A673 (cell line): ENCODE measurements around the gene SULT2B1. TPM values are rescaled to one million over a fixed set of nuclear protein-coding genes. Genes with fewer than 3 reads are reported as not detected.

Experiments
- BruUV-seq: library from RNA; stranded (reverse); fragments of 400-500 nt; replicated peaks from 2 replicates; lab custom pipeline; 2021; lab: Mats Ljungman, UMichigan
- CTCF ChIA-PET: fragments of 300-600 bp; sonication (Branson Sonifier 250); formaldehyde crosslinking; loops from one replicate; lab custom pipeline; 2022; ENCODE audit warnings: antibody characterized with exemption; lab: Charles Lee
- POLR2A ChIA-PET: fragments of 300-600 bp; sonication (Branson Sonifier 250); formaldehyde crosslinking; loops from one replicate; lab custom pipeline; 2022; ENCODE audit warnings: antibody characterized with exemption; ENCODE audit not compliant: low non-redundant PET; lab: Charles Lee
- DNase-seq: peaks from one replicate; pipeline ENCODE4 v3.0.0-alpha.2; 2015; ENCODE audit warnings: low spot score
- H3K27ac ChIP-seq: fragments of 200-600 bp; sonication (generic); 2 replicates; pipeline ENCODE4 v1.5.1; 2016; ENCODE audit warnings: mixed run types, low read depth, mild to moderate bottlenecking, mixed read lengths, antibody characterized with exemption, low read length; ENCODE audit not compliant: poor library complexity, severe bottlenecking
- H3K27me3 ChIP-seq: fragments of 200-600 bp; sonication (generic); replicated peaks from 2 replicates; pipeline ENCODE4 v1.6.1; 2017; ENCODE audit warnings: mixed run types, low read depth, mild to moderate bottlenecking, mixed read lengths, antibody characterized with exemption, low read length; ENCODE audit not compliant: insufficient read depth, poor library complexity
- H3K36me3 ChIP-seq: fragments of 200-600 bp; sonication (generic); 2 replicates; pipeline ENCODE4 v1.6.1; 2016; ENCODE audit warnings: mixed run types, mild to moderate bottlenecking, mixed read lengths, antibody characterized with exemption, low read length; ENCODE audit not compliant: insufficient read depth, poor library complexity, severe bottlenecking
- H3K4me1 ChIP-seq: fragments of 200-600 bp; sonication (generic); 2 replicates; pipeline ENCODE4 v1.6.1; 2017; ENCODE audit warnings: mixed run types, mild to moderate bottlenecking, mixed read lengths, antibody characterized with exemption, low read length; ENCODE audit not compliant: insufficient read depth, poor library complexity, severe bottlenecking
- H3K4me3 ChIP-seq: fragments of 200-600 bp; sonication (generic); 2 replicates; pipeline ENCODE4 v1.5.1; 2016; ENCODE audit warnings: low read depth, mixed run types, mild to moderate bottlenecking, mixed read lengths, low read length; ENCODE audit not compliant: poor library complexity, severe bottlenecking
- H3K9me3 ChIP-seq: fragments of 200-600 bp; sonication (generic); 2 replicates; pipeline ENCODE4 v1.6.1; 2016; ENCODE audit warnings: mixed run types, low read depth, mild to moderate bottlenecking, mixed read lengths, antibody characterized with exemption, low read length; ENCODE audit not compliant: poor library complexity, severe bottlenecking
- CTCF ChIP-seq: fragments of 300-800, 200-600 bp; sonication (generic); conservative IDR thresholded peaks from 2 replicates; pipeline ENCODE4 v1.5.1; 2017; ENCODE audit warnings: low read depth, mild to moderate bottlenecking, antibody characterized with exemption, low read length, moderate library complexity, mixed read lengths
- EZH2 ChIP-seq: fragments of 200-600 bp; sonication (generic); IDR thresholded peaks from 2 replicates; pipeline ENCODE4 v1.6.1; 2017; ENCODE audit warnings: borderline replicate concordance, low read depth, mild to moderate bottlenecking, mixed read lengths, antibody characterized with exemption, low read length; ENCODE audit not compliant: poor library complexity, severe bottlenecking
- intact Hi-C: fragments of 100-400 bp; cut with micrococcal nuclease; formaldehyde crosslinking; loops from one replicate; pipeline ENCODE4 v1.10.0; 2022; ENCODE audit not compliant: unreplicated experiment
- total RNA-seq: library from RNA; stranded (reverse); gene quantifications from 2 replicates; pipeline ENCODE4 v1.2.3, GENCODE V29; 2021

Gene SULT2B1
- total RNA-seq, 1 experiment from 2014 or later, result 0.60 TPM

DNA sequence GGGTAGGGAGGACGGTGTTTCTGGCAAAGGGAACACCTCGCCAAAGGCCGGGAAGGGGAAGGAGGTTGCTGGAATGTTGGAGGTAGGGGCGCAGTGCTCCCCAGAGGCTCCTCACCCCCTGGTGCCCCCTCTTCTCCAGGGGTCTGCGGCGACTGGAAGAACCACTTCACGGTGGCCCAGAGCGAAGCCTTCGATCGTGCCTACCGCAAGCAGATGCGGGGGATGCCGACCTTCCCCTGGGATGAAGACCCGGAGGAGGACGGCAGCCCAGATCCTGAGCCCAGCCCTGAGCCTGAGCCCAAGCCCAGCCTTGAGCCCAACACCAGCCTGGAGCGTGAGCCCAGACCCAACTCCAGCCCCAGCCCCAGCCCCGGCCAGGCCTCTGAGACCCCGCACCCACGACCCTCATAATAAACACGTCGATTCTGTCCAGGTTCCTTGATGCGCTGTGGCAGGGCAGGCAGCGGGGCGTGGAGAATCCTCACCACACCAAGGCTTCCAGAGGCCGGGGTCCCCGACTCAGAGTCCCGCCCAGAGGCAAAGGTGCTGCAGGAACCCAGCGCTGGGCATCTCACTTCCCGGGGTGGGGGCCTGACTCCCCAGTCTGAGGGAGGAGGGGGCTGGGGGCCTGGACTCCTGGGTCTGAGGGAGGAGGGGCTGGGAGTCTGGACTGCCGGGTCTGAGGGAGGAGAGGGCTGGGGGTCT is 47.2 kb downstream of the SULT2B1 start:
- Histone ChIP-seq H3K9me3 (no peaks in the 10 kb centered on the region), H3K4me1 (no peaks in the 10 kb centered on the region), H3K36me3 (no peaks in the 10 kb centered on the region), H3K4me3 (no peak overlapping the region), H3K27me3 (no peaks in the 10 kb centered on the region), H3K27ac (no peak overlapping the region)
- ChIA-PET CTCF (no interaction called here), POLR2A (no interaction called here)
- intact Hi-C loops, result no loop called here
- DNase-seq, result no peak
- no peak for TF ChIP-seq EZH2
- BruUV-seq, result no TSS peak

- Histone ChIP-seq H3K4me1 (no peaks in the 10 kb centered on the region), H3K27me3 (no peaks in the 10 kb centered on the region), H3K4me3 (no peak overlapping the region), H3K27ac (no peak overlapping the region), H3K36me3 (no peaks in the 10 kb centered on the region), H3K9me3 (no peaks in the 10 kb centered on the region)
- TF ChIP-seq EZH2 (no peak), CTCF (no peak)
- POLR2A ChIA-PET, result no interaction called here
- DNase-seq, result no peak
- CTCF ChIA-PET, result interaction anchor here (0.7 kb wide), 1 partner anchor 12 kb away, joined by 5 read pairs; no protein-coding TSS in a partner anchor
- intact Hi-C loops, result no loop called here
- BruUV-seq, result no TSS peak
Measured at GRCh38 chr19:48600679-48601417, 48.9 kb downstream of the SULT2B1 start.

DNA sequence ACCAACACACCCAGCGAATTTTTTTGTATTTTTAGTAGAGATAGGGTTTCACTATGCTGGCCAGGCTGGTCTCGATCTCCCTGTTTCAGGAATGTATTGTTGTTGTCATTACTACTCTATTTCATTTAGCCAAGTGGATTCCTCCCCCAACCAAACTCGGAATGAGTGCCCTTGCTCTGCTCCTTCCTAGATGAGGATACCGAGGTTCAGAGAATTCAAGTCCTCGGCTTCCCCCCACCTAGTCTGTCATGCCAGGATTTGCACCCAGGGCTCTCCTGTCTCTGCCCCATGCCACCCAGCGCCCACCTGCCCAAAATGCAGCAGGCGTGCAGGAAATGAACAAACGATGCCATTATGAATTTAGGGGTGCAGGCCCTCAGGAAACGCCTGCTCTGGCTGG is 51.0 kb downstream of the SULT2B1 start:
- ChIA-PET POLR2A (no interaction called here), CTCF (no interaction called here)
- Histone ChIP-seq H3K36me3 (no peaks in the 10 kb centered on the region), H3K4me3 (no peak overlapping the region), H3K4me1 (no peaks in the 10 kb centered on the region), H3K9me3 (no peaks in the 10 kb centered on the region), H3K27me3 (no peaks in the 10 kb centered on the region), H3K27ac (no peak overlapping the region)
- TF ChIP-seq CTCF (no peak), EZH2 (no peak)
- no peak for DNase-seq
- BruUV-seq, result no TSS peak
- intact Hi-C loops, result no loop called here
